ENCODE results near the gene VOPP1.
A peak's percentile ranks its signal among the peaks of the same experiment; 100 is the strongest.

Gene VOPP1

DNA sequence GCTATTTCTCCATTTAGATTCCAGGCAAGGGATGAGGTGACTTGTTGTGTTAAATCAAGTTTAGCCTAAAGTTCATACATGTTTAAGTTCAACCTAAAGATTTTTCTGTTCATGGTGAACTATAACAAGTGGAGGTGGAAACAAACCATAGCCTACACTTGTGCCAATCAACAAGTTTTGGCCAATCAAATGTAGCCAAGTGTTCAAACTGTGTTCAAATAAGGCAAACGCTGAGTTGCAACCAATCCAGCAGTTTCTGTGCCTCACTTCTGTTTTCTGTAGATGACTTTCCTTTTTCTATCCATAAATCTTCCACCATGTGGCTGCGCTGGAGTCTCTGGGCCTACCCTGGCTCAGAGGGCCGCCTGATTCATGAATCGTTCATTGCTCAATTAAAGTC lies 4.5 kb upstream of the VOPP1 start:
- DNase-seq = no peak

DNA sequence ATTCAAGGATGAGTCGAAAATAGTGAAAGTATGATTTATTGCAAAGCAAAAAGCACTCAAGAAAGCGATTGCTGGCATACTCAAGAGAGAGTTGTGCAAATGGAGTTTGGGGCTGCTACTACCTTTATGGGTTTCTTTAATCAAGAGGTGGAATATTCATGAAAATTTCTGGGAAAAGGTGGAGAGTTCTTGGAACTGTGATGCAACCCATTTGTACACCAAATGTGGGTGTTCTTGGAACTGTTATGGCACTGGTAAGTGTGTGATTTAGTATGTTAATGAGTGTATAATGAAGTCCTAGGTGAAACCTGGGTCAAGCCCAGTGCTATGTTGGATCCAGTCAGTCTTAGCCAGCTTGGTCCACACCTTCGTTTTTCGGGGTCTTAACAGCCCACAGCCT lies 3.4 kb upstream of the VOPP1 start:
- no peak for DNase-seq

DNA sequence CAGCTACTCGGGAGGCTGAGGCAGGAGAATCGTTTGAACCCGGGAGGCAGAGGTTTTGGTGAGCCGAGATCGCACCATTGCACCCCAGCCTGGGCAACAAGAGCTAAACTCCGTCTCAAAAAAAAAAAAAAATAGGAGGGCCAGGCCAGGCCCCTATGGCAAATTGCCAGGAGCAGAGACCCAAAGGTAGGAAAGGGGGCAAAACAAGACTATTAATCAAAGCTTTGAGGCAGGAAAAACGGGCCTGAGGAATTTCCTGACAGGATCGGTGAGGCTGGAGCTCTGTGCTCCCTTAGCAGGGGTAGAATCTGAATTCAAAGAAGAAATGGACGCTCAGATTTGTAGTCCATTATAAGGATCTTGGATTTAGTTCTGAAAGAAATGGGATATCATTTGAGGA lies 2.8 kb upstream of the VOPP1 start:
- DNase-seq = no peak

DNA sequence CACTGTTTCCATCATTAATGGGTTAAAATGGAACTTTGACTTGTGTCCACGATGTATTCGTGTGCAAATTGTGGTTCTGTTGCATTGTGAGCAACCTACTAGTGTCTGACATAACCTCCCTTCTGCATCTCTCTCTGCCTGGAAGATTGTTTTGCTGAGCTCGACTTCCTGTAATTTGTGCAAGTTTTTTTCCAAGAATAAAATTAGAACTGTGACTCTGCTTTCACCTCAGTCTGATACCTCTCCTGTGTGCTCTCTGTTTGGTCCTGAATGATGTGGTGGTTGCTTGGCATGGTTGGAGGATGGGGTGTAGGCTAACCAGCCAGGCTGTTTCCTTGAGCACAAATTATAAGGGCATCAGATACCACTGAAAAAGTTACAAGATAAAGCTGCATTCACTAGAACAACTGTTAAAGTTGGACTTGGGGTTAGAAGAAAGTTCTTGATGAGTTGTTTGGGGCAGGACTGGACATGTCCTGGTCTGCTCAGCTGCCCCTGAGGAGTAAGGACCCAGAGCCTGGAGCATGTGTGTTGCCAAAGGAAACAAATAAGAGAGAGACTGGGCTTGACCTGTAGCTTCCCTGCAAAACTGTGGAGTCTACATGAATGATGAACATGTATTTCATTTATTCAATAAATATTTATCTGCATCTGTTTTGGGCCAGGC lies 1.9 kb upstream of the VOPP1 start:
- no peak for DNase-seq

DNA sequence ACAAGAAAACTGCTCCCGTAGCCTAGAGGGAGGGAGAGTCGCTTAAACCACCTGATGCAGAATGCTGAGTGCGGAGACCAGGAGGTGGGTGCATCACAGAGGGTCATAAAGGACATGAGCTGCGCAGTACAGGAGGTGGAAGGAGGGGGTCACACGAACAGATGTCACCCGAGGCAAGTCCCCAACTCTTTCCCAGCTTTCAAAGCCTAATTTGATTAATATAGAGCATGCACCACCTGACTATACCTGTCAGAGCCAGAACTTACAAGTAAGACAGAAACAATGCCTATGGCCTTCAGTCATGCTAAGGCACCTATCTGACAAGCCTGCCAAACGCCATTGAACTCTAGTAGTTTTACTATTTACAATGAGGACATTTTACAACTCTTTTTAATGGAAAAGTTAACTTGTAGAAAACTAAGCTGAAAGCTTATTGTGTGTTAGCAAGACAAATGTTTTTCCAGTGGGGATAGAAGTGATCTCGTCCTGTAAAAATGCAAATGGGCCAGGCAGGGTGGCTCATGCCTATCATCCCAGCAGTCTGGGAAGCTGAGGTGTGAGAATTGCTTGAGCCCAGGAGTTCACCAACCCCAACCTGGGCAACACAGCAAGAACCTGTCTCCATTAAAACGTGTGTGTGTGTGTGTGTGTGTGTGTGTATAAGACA lies 1.1 kb upstream of the VOPP1 start:
- DNase-seq = no peak

DNA sequence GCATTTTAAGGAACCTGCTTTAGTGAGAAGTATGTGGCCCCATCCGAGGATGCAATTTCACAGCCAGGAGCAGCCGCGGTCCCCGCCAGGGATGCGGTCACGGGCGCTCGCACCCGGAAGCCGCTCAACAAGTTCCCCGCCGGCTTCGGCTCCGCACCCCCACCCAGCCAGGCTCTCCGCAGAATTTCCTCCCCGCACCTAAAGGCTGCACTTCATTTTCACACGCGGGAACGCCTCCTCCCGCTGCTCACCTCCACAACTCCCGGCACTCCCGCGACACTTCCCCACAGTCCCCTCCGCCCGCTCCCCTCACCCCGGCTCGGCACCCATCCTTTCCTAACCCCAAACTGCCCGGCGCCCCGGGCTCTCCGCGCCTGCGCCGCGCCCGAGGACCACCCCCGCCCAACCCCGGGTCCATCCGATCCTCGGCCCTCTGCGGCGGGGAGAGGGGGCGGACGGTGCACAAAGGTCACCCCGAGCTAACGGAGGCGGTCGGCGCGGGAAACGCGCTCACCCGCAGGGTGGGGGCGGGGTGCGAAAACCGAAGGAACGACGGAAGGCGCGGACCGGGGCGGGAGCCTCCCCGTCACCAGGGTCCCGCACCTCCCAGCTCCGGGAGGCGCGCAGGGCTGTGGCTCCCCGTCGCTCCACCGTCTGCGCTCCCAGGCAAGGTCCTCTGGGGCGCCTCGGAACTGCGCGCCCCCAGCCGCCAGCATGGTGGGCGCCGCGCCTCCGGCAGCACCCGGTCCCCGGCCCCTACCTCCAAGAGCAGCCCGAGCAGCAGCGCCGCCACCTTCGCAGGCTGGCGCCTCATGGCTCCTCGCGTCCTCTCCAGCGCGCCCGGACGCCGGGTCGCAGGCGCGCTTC lies 558 bp downstream of the VOPP1 start:
- DNase-seq = peak; percentile 61

DNA sequence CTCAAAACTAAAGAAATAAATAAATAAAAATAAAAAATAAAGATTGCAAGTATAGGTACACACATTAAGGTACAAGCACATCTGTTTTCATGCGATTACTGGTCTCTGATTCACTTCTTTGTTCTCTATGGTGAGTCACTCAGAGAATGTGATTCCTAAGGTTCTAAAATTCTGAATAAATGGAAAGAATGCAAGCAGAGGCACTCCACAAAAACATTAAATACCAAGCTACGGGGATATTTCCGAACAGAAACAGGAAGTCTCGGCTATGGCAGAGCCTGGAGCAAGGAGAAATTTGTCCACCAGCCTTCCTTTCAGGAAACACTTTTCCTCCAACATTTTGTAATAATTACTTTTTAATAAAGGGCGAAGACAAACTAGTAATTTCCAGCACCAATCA lies 1.4 kb downstream of the VOPP1 start:
- DNase-seq = no peak

DNA sequence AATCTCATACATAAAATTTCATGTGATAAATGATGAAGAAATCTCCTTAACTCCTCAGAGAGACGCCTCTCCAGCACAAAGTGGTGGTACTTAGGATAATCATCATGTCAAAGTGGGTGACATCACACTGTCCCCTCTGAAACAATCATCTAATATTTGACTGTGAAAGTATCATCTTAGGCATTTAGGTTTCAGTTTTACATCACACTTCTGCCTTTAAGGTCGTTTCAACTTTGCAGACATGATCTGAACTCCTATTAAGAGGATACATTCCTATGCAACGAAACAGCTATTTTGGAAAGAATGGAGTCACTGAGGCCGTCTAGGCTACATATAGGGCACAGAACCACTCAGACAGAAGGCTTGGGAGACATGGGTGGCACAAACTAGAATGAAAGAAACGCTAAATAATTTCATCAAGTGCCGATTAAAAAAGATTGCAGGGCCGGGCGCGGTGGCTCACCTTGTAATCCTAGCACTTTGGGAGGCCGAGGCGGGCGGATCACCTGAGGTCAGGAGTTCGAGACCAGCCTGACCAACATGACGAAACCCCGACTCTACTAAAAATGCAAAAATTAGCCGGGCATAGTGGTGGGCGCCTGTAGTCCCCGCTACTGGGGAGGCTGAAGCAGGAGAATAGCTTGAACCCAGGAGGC lies 2.0 kb downstream of the VOPP1 start:
- no peak for DNase-seq

DNA sequence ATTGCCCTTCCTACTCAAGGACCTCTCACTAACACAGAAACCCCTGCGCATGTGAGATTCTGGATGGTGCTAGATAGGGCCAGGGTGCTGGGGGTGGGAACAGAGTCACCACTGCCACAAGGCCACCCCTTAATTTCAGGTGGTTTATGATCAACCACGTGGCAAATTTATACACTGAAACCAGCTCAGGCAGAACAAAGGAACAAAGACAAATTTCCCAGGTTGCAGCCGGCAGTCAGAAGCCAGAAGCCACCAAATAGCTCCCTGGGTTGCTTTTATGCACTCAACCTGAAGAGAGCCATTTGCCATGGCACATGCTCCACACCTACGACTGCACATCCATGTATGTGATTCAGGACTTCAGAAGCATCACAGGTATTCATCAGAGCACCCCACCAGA lies 2.5 kb downstream of the VOPP1 start:
- DNase-seq = peak; percentile 42

DNA sequence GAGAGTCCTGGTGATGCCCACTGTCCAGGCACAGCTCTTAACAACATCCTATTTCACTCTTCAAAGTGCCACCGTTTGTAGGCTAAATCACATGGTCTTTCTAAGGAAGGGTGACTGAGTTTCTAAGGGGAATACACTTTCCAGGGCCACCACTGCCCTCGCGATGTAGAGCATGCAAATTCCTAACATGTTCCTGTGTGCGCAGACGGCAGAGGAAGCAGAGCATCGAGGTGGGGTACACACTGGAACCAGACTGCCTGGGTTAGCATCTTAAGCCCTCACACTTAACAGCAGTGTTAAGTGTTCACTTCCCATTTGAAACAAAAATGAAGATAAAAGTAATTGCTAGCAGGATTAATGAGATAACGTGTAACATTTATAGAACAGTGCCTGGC lies 3.0 kb downstream of the VOPP1 start:
- no peak for DNase-seq

DNA sequence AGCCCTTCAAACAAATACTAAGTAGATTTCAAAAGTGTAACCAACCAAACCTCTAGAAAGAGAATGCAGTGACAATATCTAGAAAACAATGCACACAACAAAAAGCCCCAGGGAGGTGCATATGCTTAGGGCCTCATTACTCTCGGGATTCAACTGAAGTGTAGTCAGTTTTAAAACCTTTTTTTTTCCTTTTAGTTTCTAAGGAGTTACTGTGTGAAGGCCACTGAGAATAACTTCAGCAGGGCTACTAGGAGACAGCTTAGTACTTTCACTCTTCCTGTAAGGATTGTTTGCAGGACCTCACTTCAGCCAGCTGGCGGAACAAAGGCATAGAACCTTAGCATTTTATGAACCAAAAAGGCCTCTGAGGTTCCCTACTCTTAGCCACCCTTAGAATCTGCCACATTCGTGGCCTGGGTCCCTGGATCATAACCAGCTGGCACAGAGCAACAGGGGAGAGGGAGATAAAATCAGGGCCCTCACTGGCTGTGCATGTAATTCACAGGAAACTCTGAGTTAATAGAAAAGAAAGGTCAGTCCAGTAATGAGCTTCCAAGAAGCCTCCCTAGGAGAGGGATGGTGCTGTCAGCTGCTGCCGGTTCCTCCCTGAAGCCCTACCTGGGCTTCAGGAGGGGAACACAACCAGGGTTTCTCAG lies 3.6 kb downstream of the VOPP1 start:
- no peak for DNase-seq

DNA sequence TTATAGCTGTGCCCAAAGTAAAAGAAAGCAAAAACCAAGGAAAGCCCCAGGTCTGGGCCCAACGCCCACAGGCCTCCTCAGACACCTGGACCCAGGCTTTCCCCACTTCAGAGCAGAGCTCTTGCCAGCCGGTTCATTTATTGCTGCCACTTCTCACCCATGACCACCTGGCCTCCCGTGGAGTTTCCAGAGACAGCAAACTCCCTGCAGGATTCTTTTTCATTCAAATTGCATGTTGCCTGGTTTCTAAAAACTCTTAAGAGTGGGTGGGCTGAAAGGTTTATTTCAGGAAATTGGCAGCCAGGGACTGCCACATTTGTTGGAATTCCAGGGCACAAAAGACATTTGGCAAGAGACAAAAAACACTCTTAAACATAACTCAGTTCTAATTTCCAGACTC lies 4.7 kb downstream of the VOPP1 start:
- no peak for DNase-seq

DNA sequence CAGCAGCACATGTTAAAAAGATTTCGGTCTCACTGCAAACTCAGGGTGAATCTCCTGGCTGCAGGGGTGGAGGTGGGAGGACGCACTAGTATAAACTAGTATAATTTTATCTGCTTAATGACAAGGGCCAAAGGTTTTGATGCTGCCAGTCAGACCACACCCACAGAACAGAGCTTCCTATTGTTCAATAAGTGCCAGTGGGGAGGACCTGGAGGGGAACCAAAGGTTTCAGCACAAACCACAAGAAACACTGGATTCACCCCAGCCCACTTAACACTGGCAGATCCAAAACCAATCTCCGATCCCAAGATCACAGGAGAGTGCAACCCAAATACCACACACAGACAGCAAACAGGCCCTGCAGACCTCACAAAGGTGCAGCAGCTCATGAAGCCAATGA lies 6.6 kb downstream of the VOPP1 start:
- DNase-seq = no peak

DNA sequence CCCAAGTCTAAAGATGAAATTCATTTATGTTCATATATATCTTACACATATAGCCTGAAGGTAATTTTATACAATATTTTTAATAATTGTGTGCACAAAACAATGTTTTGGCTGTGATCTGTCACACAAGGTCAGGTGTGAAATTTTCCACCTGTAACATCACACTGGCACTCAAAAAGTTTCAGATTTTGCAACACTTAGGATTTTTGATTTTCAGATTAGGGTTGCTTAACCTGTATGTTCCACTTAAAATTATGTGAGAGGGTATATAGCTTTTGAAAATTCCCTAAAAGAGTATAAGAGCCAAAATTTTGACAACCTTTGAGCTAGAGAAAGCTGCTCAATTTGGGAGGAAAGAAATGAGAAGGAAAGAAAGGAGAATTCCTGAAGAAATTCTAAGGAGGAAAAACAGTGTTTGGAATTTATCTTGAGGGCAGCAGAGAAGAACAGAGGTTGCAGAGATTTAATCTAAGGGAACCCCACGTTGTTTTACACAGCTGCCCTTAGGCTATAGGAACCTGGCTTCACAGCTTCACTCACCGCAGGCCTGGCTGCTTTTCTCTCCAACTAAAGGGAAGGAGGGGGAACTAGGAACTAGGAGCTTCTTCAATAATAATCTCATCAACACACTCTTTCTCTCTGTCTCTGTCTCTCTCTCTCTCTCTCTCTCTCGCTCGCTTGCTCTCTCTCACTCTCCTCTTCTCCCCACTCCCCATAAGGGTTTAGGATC lies 8.5 kb downstream of the VOPP1 start:
- no peak for DNase-seq

DNA sequence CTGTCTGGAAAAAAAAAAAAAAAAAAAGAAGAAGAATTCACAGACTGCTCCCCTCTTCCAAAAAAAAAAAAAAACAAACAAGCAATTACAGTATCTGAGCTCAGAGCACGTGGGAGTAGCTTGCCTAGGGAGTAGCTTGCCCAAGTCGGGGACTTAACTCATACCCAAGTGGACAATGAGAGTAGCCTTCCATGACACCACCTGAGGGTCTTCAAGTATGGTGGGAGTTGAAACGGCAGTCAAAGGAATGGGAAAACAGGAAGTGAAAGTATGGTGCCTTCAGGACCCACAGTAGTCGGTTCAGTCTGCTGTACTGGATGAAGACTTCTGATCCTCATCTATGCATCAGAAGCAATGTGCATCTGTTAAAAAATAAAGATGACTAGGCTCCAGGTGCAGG lies 10.6 kb downstream of the VOPP1 start:
- no peak for DNase-seq

DNA sequence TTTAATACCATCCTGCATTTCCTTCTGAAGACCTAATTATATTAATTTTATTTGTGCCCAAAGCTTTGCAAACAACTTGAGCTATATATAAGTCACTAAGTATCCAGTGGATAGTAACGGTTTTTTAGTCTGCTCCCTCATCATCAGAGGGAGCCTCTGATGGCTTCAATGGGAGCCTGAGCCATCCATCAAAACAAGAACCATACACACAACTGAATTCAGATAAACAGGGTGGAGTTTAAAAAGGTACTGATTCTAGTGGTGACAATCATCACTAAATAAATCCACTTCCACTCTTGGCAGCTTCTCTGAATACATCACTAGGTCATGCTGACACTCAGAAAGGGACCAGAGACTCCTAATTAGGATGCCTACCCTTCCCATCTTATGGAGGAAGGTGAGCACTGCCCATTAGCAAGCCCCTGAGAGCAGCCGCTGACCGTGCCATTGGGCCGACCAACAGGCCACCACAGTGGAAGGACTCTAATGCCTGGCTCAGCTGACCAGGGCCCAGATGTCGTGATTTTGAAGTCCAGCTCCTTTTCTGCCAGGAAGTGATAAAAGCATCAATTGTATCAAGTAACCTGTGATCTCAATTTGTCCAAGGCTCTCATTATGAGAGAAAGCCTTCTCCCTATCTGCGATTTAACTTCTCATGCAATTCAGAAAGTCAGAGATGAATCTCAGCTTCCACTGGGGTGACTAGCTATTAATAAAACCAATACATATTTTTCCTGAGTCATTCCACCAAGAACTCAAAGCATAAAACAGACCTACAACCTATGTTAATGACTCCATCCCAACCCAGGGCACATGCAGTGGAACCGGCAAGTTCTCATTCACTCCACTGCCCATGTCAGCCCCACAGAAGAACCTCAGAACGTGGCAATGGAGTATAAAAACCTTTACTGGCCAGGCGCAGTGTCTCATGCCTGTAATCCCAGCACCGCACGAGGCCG lies 13.1 kb downstream of the VOPP1 start:
- no peak for DNase-seq

DNA sequence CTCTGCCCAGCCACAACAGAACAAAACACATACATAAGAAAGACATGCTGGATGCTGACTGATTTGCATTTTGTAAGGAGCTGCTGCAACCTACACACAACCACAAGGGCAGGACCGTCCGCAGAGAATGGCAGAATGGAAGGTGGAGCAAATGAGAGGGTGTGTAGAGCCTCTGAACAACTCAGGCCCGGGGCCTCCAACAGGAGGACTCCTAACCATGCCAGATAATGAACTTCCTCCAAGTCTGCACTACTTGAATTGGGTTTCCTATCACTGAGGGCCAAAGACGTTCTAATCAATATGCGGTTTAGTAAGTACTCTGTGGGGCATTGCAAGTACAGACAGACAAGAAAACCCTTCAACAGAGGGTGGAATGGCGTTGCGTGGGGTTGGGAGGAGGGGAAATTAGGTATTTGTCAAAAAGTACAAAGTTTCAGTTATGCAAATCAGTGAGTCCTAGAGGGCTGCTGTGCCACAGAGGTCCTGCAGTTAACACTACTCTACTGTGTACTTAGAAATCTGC lies 14.6 kb downstream of the VOPP1 start:
- DNase-seq = no peak

DNA sequence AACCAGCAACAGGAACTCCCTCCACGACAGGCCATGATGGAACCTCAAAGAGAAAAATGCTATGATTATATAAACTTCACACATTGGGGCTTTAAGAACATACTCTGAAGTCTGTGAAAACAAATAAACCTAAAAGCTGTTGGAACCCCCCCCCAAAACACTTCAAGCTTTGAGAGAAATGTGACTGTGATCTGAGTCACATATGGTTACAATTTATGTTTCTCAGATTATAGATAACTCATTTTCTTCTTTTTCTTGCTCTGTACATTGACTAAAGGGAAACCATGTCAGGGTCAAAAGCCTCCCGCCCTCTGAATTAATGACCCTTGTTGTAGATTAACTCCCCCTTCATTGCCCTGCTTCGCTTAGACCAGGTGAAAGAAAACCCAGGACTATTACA lies 15.8 kb downstream of the VOPP1 start:
- no peak for DNase-seq

DNA sequence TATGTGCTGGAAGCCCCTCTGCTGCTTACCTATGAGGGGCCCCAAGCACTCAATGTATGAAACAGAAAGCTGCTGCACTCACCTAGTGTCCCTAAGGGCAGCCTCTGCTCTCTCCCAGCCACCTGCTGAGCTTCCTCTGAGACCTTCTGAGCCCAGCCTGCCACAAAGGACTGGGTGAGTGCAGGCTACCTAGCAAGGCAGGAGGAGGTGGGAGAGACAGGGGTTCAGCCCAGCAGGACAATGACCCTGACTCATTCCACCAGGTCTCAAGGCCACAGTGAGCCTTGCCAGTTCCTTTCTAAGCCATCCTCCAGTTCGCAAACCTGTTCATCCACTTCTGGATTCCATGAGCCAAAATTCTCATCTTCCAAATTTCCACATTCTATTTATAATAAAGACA lies 16.3 kb downstream of the VOPP1 start:
- DNase-seq = no peak

DNA sequence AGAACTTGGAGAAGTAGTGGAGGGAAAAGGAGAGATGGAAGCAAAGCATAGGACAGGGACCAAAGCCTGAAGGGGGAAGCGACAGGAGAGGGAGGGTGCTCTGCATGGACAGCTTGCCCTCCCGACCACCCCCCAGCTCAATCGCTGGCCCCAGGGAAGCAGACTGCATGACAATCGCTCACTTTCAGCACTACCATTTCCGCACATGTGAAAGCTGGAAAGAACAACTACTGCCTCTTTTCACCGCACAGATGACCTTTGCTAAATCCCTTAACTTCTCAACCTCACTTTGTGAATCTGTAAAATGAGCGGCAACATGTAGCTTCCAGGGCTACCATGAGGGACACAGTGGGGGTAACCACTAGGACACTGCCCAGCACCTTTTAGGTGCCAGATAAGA lies 17.1 kb downstream of the VOPP1 start:
- DNase-seq = no peak

DNA sequence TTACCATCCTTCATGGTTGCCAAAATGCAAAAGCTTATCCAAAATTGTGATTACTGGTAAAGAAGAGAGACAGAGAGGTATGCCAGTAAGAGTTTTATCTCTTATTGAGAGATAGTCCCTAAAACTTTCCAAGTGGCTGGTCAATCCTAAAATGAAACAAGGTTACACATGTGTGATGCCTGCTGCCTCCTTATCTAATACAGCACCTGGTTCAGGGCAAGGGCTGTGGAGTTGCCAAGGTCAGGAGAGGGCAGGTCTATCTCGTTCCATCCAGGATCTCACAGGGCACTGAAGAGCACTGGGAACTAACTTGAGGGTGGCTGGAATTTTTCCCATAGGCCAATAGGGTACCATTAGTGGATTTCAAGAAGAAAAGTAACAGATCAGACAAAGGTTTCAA lies 18.3 kb downstream of the VOPP1 start:
- no peak for DNase-seq

Measured in activated gamma-delta T cell treated with Interleukin-2 at 50 U/mL for 16 hours (primary cell).